Measurements from ENCODE around the gene PLXNA1. TPM values are rescaled to one million over a fixed set of nuclear protein-coding genes. Genes with fewer than 3 reads are reported as not detected.

PLXNA1 gene
- total and polyA plus RNA-seq, 2 experiments from 2014 or later = 11.0 to 73.5 TPM

GRCh38 chr3:126990890-126991289 is 8.0 kb downstream of the PLXNA1 start (continued):
- TF ChIP-seq REST (IDR thresholded peaks at IDR 0.05; ENCODE audit: unreplicated experiment) (no peak), NANOG (IDR thresholded peaks at IDR 0.05; ENCODE audit: borderline replicate concordance) (no peak), POLR2AphosphoS5 (IDR thresholded peaks at IDR 0.05; ENCODE audit: low read depth) (no peak), ZNF114 (CRISPR knock-in tag; IDR thresholded peaks at IDR 0.05) (no peak), STAT1 (IDR thresholded peaks at IDR 0.05; ENCODE audit: unreplicated experiment) (no peak), EZH2phosphoT487 (IDR thresholded peaks at IDR 0.05; ENCODE audit: unreplicated experiment) (no peak)
- TF ChIP-seq, protein P1, sequence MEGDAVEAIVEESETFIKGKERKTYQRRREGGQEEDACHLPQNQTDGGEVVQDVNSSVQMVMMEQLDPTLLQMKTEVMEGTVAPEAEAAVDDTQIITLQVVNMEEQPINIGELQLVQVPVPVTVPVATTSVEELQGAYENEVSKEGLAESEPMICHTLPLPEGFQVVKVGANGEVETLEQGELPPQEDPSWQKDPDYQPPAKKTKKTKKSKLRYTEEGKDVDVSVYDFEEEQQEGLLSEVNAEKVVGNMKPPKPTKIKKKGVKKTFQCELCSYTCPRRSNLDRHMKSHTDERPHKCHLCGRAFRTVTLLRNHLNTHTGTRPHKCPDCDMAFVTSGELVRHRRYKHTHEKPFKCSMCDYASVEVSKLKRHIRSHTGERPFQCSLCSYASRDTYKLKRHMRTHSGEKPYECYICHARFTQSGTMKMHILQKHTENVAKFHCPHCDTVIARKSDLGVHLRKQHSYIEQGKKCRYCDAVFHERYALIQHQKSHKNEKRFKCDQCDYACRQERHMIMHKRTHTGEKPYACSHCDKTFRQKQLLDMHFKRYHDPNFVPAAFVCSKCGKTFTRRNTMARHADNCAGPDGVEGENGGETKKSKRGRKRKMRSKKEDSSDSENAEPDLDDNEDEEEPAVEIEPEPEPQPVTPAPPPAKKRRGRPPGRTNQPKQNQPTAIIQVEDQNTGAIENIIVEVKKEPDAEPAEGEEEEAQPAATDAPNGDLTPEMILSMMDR (conservative IDR thresholded peaks at IDR 0.05; ENCODE audit: low read depth in 2 of 2) = no peak

DNA sequence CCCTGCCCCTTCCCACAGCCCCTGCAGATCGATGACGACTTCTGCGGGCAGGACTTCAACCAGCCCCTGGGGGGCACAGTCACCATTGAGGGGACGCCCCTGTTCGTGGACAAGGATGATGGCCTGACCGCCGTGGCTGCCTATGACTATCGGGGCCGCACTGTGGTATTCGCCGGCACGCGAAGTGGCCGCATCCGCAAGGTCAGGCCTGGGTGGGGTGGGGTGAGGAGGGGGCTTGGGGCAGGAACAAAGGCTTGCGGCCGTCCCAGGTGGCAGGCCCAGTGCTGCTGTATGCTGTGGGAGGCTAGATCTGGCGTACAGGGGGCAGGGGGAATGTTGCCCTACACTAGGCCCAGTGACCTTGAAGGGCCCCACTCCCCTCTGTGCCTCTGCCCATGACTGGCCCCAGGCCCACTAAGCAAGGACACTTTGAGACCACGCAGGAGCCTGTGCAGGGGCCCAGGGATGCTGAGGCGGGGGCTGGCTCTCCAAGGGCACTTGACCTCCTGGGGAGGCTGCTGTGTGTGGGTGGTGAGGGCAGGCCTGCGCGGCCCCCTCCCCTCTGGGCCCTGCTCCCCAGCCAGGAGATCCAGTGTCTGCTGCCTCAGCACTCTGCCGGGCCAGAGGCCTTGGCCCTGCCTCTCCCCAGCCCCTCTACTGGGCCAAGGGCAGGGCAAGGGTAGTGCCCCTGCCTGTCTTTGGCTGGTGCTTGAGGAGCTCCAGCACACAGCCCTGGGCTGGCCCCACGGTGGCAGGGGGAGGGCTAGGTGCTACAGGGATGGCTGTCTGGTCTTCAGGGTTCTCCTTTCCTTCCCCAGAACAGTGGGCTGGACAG is 8.7 kb downstream of the PLXNA1 start:
- H4K20me1 ChIP-seq (replicated peaks; ENCODE audit: insufficient read depth) = peaks cover 3% of the 10 kb centered on the region
- DNase-seq (ENCODE audit: low spot score) = no peak
- no peak overlapping the region for H3K4me3 ChIP-seq
- no peaks in the 10 kb centered on the region for H3K4me1 ChIP-seq (ENCODE audit: insufficient read depth)
- Mint-ChIP-seq H3K4me1 (no peaks in the 10 kb centered on the region), H3K36me3 (ENCODE audit: low read depth) (peaks cover 9% of the 10 kb centered on the region), H3K4me3 (no peak overlapping the region), H3K9me3 (no peaks in the 10 kb centered on the region), H3K27ac (no peak overlapping the region; the same call in none of the 2 replicates), H3K27me3 (ENCODE audit: insufficient read depth, low read depth, poor library complexity) (peaks cover 7% of the 10 kb centered on the region)
- no peaks in the 10 kb centered on the region for H3K36me3 ChIP-seq (ENCODE audit: insufficient read depth)
- H3F3A ChIP-seq (replicated peaks; ENCODE audit: low read depth) = no peaks in the 10 kb centered on the region
- TF ChIP-seq, protein P2, sequence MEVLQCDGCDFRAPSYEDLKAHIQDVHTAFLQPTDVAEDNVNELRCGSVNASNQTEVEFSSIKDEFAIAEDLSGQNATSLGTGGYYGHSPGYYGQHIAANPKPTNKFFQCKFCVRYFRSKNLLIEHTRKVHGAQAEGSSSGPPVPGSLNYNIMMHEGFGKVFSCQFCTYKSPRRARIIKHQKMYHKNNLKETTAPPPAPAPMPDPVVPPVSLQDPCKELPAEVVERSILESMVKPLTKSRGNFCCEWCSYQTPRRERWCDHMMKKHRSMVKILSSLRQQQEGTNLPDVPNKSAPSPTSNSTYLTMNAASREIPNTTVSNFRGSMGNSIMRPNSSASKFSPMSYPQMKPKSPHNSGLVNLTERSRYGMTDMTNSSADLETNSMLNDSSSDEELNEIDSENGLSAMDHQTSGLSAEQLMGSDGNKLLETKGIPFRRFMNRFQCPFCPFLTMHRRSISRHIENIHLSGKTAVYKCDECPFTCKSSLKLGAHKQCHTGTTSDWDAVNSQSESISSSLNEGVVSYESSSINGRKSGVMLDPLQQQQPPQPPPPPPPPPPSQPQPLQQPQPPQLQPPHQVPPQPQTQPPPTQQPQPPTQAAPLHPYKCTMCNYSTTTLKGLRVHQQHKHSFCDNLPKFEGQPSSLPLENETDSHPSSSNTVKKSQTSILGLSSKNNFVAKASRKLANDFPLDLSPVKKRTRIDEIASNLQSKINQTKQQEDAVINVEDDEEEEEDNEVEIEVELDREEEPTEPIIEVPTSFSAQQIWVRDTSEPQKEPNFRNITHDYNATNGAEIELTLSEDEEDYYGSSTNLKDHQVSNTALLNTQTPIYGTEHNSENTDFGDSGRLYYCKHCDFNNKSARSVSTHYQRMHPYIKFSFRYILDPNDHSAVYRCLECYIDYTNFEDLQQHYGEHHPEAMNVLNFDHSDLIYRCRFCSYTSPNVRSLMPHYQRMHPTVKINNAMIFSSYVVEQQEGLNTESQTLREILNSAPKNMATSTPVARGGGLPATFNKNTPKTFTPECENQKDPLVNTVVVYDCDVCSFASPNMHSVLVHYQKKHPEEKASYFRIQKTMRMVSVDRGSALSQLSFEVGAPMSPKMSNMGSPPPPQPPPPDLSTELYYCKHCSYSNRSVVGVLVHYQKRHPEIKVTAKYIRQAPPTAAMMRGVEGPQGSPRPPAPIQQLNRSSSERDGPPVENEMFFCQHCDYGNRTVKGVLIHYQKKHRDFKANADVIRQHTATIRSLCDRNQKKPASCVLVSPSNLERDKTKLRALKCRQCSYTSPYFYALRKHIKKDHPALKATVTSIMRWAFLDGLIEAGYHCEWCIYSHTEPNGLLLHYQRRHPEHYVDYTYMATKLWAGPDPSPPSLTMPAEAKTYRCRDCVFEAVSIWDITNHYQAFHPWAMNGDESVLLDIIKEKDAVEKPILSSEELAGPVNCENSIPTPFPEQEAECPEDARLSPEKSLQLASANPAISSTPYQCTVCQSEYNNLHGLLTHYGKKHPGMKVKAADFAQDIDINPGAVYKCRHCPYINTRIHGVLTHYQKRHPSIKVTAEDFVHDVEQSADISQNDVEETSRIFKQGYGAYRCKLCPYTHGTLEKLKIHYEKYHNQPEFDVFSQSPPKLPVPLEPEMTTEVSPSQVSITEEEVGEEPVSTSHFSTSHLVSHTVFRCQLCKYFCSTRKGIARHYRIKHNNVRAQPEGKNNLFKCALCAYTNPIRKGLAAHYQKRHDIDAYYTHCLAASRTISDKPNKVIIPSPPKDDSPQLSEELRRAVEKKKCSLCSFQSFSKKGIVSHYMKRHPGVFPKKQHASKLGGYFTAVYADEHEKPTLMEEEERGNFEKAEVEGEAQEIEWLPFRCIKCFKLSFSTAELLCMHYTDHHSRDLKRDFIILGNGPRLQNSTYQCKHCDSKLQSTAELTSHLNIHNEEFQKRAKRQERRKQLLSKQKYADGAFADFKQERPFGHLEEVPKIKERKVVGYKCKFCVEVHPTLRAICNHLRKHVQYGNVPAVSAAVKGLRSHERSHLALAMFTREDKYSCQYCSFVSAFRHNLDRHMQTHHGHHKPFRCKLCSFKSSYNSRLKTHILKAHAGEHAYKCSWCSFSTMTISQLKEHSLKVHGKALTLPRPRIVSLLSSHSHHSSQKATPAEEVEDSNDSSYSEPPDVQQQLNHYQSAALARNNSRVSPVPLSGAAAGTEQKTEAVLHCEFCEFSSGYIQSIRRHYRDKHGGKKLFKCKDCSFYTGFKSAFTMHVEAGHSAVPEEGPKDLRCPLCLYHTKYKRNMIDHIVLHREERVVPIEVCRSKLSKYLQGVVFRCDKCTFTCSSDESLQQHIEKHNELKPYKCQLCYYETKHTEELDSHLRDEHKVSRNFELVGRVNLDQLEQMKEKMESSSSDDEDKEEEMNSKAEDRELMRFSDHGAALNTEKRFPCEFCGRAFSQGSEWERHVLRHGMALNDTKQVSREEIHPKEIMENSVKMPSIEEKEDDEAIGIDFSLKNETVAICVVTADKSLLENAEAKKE (CRISPR knock-in tag; IDR thresholded peaks at IDR 0.05) = no peak
- TF ChIP-seq NANOG (IDR thresholded peaks at IDR 0.05; ENCODE audit: borderline replicate concordance) (no peak), JUNB (IDR thresholded peaks at IDR 0.05; ENCODE audit: unreplicated experiment) (no peak), ZNF331 (CRISPR knock-in tag; IDR thresholded peaks at IDR 0.05; ENCODE audit: low read depth) (no peak)
- no peak overlapping the region for H3K27ac ChIP-seq (ENCODE audit: low read depth)
- H2AFZ ChIP-seq = no peak overlapping the region
- no peaks in the 10 kb centered on the region for H3K27me3 ChIP-seq (ENCODE audit: insufficient read depth)
- no peaks in the 10 kb centered on the region for H3K9me2 ChIP-seq (ENCODE audit: insufficient read depth)
- no peak overlapping the region for H3K4me2 ChIP-seq
- peaks cover 29% of the 10 kb centered on the region for H3K79me2 ChIP-seq (replicated peaks; ENCODE audit: insufficient read depth)
- no peak for ATAC-seq

Data from GM23338 (cell line).